ENCODE measurements around the gene B4GALT7. TPM values are rescaled to one million over a fixed set of nuclear protein-coding genes. Genes with fewer than 3 reads are reported as not detected.

B4GALT7 gene
- total and polyA plus RNA-seq, 4 donors, result 8.1 to 19.7 (median 15.6) TPM

- H3K4me3 ChIP-seq (ENCODE audit: low read depth in 1 of 3, low read length in 3 of 3), result no peak overlapping the region
- no peaks in the 10 kb centered on the region for H3K9me3 ChIP-seq (ENCODE audit: control insufficient read depth in 4 of 4, low read length in 3 of 4)
- WGBS, result 93% methylated on average over 15 of the region's 15 CpGs
- H3K27ac ChIP-seq (ENCODE audit: low read depth in 1 of 2, low read length in 2 of 2), result no peak overlapping the region
- peaks cover 0 to 8% (median 0%) of the 10 kb centered on the region in 4 donors for H3K4me1 ChIP-seq (ENCODE audit: control insufficient read depth in 4 of 4, insufficient read depth in 4 of 4, low read length in 3 of 4)
- H3K27me3 ChIP-seq (ENCODE audit: control insufficient read depth in 4 of 4, insufficient read depth in 4 of 4, low read length in 3 of 4), result no peaks in the 10 kb centered on the region
- peaks cover 0 to 7% (median 0%) of the 10 kb centered on the region in 4 donors for H3K36me3 ChIP-seq (ENCODE audit: control insufficient read depth in 4 of 4, insufficient read depth in 3 of 4, low read depth in 1 of 4, low read length in 3 of 4)
- DNase-seq (ENCODE audit: low spot score), result no peak
- no peak overlapping the region for H3K9ac ChIP-seq (ENCODE audit: low read depth in 1 of 2, low read length in 2 of 2)
- no peak for TF ChIP-seq EGR1 (IDR thresholded peaks at IDR 0.05; ENCODE audit: low read depth in 2 of 2)
Measured at GRCh38 chr5:177611446-177612214, 11.7 kb downstream of the B4GALT7 start.

GRCh38 chr5:177612215-177612673 is 12.3 kb downstream of the B4GALT7 start:
- no peak for DNase-seq (ENCODE audit: low spot score)
- TF ChIP-seq FOXA2 (IDR thresholded peaks at IDR 0.05), result no peak
- TF ChIP-seq HNF4G (IDR thresholded peaks at IDR 0.05), result no peak
- TF ChIP-seq NR2F2 (IDR thresholded peaks at IDR 0.05), result no peak
- no peak for TF ChIP-seq SP1 (IDR thresholded peaks at IDR 0.05)
- no peak for TF ChIP-seq CTCF (IDR thresholded peaks at IDR 0.05; ENCODE audit: low read depth, low read length, missing input control)
- no peak for TF ChIP-seq ZBTB33 (IDR thresholded peaks at IDR 0.05)
- TF ChIP-seq GABPA (IDR thresholded peaks at IDR 0.05 in 1 of 2, conservative IDR thresholded peaks at IDR 0.05 in 1 of 2), result no peak
- no peak for TF ChIP-seq RXRA (IDR thresholded peaks at IDR 0.05)
- no peak for TF ChIP-seq FOXA1 (IDR thresholded peaks at IDR 0.05)
- TF ChIP-seq HNF4A (conservative IDR thresholded peaks at IDR 0.05), result no peak
- no peak for TF ChIP-seq REST (IDR thresholded peaks at IDR 0.05)
- TF ChIP-seq JUND (IDR thresholded peaks at IDR 0.05), result no peak
- WGBS, result 83% methylated on average over 6 of the region's 6 CpGs
- H3K27me3 ChIP-seq (ENCODE audit: control insufficient read depth in 4 of 4, insufficient read depth in 4 of 4, low read length in 3 of 4), result no peaks in the 10 kb centered on the region
- H3K27ac ChIP-seq (ENCODE audit: low read depth in 1 of 2, low read length in 2 of 2), result no peak overlapping the region
- H3K4me1 ChIP-seq (ENCODE audit: control insufficient read depth in 4 of 4, insufficient read depth in 4 of 4, low read length in 3 of 4), result peaks cover 0 to 4% (median 0%) of the 10 kb centered on the region in 4 donors
- no peak overlapping the region for H3K4me3 ChIP-seq (ENCODE audit: low read depth in 1 of 3, low read length in 3 of 3)
- no peaks in the 10 kb centered on the region for H3K9me3 ChIP-seq (ENCODE audit: control insufficient read depth in 4 of 4, low read length in 3 of 4)
- H3K9ac ChIP-seq (ENCODE audit: low read depth in 1 of 2, low read length in 2 of 2), result no peak overlapping the region
- peaks cover 0 to 7% (median 0%) of the 10 kb centered on the region in 4 donors for H3K36me3 ChIP-seq (ENCODE audit: control insufficient read depth in 4 of 4, insufficient read depth in 3 of 4, low read depth in 1 of 4, low read length in 3 of 4)

Data from liver (tissue), 9 donors.